LoVo (cell line): ENCODE results near the gene MC5R.

Source experiments
- DNase-seq: peaks from one replicate; pipeline ENCODE4 v3.0.0-alpha.2; 2016; ENCODE audit warnings: low spot score

The MC5R gene

DNA sequence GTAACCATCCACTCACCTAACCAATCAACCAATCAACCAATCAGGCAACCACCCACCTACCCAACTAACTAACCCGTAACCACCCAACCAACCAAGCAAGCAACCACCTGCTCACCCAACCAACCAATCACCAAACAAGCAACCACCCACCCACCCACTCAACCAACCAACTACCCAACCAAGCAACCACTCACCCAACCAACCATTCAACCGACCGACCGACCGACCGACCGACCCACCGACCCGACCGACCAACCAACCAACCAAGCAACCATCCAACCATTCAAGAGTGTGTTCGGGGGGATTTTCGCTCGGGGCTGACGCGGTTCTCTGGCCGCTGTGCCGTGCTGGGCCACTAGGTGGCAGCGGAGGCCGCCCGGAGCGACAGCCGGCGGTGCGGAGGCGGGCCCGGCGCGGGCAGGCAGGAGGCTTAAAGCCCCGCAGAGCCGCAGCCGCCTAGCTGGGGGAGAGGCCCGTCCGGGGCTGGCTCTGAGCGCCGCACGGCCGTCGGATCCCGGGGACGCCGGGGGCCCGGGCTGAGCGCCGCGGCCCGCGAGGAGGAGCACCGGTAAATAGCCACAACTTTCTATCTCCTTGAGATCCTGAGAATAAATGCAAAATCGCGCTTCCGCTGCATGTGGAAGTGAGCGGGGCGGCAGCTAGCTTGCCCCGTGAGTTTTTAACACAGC lies at the start of gene MC5R:
Gene MC5R (plus strand): TSS at position 443 of the 689 bp plus-strand sequence. CDS start 1,617 bp downstream, outside the sequence.
- peak; percentile 70 for DNase-seq

DNA sequence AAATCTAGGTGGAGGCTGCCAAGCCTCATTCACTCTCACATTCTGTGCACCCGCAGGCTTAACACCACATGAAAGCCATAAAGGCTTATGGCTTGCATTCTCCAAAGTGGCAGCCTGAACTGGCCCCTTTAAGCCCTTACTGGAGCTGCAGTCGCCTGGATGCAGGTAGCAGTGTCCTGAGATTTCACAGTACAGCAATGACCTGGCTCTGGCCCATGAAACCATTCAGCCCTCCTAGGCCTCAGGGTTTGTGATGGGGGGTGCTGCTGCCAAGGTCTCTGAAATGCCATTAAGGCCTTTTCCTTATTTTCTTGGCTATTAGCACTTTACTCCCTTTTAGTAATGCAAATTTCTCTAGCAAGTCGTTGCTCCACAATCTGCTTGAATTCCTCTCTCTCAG lies 48.9 kb upstream of the MC5R start:
- DNase-seq = no peak

DNA sequence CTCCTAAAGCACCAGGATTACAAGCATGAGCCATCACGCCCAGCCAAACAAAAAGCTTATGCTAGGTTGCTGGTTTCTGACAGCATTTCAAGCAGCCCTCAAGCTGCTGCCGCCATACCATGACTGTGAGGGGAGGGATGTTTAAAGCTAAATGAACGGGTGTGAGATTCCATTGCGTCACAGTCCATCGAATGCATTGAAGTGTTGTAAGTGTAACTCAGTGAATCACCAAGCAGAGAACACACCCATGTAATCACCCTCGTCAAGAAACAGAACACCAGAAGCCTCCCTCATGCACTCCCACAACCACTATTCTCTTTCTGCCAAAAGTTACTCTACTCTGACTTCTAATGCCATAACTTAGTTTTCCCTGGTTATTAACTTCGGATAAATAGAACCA lies 32.8 kb upstream of the MC5R start:
- DNase-seq = no peak

DNA sequence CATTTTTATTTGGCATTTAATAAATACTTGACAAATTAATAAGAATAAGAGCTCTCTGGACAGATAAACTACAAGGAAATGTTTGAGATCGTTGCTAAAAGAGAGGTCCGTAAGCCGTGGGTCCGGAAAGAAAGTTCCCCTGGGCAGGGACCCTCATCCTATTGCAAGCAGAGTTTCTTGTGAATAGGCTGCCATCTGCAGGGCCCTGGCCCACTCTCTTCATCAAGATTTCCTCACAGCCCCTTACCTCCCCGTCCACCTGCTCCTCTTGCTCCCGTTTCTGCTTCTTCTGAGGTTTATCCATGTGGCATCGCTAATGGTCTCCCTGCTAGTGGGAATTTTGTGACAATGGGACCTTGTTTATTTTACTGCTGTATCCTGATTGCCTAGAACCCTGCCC lies 30.1 kb upstream of the MC5R start:
- DNase-seq = no peak

DNA sequence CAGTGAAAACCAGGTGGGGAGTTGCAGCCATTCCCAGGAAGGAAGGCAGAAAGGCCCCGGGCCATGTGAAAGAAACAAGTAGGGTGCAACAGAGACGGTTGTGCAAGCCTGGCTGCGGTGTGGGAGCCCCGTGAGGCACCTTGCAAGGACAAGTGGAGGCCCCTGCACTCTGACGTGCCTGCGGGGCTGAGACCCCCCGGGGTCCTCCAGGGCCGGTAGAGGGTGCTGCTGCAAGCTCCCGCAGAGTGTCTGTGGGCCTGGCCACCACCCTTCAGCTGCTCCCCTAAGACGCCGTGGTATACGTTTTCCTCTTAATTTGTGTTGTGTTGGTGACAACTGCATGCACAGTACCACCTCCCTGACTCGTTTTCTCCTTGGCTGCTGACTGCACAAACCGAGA lies 27.4 kb upstream of the MC5R start:
- no peak for DNase-seq

DNA sequence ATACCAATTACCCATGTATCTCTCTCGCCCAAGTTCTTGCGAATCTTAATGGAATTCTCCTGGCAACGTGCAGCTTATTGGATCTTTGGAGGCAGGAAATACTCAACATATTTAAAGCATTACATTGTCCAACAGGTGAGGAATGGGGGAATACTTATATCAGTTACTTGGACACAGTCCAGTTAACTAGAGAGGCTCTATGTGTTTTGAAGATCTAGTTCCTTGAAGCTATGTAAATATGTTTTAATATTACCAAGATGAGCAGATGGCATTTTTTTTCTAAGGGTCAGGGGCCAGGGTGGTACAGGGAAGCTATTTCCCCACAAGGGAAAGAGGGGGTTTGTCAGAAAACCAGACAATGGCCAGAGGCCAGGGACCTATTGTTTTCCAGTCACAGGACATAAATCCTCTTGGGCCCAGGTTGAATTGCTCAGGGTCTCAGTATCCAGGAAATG lies 26.8 kb upstream of the MC5R start:
- peak; percentile 32 for DNase-seq

DNA sequence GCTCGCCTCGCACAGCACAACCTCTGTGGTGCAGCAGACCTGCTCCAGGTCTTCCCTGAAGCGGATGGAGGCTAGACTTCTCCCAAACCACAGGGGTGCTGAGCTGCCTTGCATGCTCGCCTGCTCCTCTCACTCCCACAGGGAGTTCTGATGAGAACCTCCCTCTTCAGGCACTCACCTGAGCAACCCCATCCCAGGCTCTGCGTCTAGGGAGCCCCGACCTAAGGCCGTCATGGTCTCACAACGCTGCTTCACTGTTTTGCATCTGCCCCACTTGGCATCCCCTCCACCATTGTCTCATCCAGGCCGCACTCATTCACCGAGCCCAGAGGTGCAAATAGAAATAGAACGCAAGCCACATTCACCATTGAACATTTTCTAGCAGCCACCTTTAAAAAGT lies 24.6 kb upstream of the MC5R start:
- DNase-seq = no peak

DNA sequence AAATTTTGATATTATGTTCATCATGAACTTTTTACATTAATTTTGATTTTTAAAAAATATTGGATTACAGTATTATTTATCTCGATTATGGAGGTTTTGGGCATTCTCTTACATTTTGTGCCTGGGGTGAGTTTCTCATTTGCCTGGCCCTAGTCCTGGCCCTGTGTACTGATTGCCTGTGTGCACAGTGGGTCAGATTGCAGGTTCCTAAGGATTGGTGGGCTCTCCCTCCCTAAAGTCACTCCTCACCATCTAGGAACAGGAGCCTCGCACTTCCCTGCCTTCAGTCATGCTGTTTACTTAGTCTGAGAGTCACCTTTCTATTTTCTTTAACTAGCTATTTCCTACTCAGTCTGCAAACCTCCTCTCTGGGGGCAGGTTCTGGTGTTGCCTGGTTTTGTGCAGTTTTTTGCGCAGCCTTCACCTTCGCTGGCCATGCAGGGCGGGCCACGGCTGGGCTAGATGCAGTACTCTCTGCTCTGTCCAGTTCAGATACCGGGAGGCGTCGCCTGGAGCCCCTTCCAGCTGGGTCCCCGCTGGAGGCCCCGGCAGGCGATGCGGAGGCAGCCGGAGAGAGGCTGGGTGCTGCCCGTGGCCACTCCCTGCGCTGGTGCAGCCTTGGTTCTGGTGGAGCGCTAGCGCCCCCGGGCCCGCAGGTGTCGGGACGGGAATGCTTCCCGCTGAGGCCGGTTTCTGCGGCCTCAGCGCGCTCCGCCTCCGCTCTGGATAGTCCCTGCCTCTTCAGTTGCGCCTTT lies 23.3 kb upstream of the MC5R start:
- DNase-seq = peak; percentile 44

DNA sequence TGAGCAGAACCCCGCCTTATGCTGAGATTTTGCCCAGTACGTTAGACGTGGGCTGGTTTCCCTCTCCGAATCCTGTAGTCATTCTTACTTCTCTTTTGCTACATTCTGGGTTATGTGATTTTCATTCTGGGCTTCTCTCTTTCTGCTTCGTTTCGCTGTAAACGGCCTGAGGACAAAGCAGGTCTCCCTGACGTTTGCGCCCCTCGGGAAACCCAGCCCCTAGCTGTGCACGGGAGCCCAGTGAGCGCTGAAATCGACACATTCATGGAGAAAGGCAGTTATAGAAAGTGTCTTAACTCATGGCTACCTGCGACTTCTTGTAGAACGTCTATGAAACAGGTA lies 22.7 kb upstream of the MC5R start:
- no peak for DNase-seq

DNA sequence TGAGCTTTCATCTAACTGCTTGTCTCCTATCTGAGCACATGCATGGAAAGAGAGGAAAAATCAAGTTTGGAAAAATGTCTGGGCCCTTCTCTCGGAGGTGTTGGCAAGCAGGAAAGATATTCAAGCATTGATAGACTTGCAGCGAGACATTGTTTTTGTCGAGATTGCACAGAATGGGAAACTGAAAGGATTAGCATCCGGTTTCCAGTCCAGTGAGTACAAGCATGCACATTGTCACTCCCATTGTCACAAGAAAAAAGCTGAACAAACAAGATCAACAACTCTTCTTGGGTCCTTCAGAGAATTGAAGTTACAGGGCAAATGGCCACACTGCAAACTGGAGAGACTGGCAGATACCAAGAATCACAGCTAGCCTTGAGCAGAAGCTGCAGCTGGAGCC lies 19.6 kb upstream of the MC5R start:
- no peak for DNase-seq

DNA sequence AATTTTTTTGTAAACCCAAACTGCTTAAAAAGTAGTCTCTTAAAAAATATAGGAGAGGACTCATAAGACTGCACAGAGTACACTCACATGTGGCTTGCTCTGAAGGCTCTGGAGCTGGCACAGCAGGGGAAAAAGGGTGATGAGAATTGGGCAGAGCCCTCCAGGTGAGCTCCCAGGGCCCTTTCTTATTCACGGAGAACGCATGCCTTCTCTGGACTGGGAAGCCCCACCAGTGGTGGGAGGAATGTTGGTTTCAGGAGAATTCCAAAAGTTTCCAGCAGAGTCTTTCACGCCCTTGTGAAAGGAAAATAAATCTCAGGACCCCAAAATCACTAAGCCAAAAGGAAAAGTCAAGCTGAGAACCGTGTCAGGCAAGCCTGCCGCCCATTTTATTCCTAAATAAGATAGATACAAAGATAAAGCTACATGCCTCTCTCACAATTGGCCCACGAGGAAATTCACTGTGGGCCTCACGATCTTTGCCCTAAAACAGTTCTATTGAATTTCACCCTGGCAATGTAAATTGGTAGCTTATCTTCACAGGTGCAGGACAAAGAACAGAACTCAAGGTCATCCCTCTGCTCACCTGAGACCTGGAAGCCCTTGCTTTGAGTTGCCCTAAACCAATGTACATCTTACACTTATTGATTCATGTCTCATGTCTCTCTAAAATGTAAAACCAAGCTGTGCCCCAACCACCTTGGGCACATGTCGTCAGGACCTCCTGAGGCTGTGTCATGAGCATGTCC lies 15.5 kb upstream of the MC5R start:
- DNase-seq = no peak

DNA sequence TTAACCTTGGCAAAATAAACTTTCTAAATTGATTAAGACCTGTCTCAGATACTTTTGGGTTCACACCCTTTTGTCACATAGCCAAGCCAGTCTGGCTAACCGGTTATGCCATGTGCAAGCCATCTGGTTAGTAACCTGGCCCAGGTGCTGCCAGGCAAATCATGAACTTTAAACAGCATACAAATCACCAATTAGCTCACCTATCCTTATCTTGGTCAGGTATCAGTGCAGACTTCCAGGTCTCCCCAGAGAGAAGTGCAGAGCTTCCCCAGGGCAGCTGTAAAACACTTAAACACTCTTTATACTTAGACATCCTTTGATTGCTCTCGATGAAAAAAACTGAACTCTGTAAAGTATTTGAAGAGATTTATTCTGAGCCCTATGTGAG lies 14.9 kb upstream of the MC5R start:
- DNase-seq = no peak

DNA sequence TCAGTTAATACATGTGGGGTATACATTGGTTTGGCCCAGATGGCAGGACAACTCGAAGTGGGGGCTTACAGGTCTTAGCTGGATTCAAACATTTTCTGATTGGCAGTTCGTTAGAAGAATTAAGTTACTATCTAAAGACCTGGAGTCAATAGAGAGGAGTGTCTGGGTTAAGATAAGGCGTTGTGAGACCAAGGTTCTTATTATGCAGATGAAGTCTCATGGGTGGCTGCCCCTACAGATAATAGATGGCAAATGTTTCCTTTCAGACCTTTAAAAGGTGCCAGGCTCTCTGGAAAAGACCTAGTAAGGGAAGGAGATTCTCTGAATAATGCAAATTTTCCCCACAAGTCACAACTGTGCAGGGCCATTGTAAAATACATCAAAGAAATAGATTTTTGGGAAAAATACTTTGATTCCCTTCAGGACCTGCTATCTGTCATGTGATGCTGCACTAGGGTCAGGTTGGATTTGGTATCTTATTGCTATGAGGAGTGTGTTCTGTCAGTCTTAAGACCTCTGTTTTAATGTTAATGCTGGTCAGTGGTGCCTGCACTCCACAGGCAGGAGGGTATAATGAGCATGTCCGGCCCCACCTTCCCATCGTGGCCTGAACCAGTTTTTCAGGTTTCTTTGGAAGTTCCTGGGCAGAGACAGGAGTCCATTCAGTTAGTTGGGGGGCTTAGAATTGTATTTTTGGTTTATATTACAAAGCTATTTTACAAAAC lies 14.3 kb upstream of the MC5R start:
- no peak for DNase-seq

DNA sequence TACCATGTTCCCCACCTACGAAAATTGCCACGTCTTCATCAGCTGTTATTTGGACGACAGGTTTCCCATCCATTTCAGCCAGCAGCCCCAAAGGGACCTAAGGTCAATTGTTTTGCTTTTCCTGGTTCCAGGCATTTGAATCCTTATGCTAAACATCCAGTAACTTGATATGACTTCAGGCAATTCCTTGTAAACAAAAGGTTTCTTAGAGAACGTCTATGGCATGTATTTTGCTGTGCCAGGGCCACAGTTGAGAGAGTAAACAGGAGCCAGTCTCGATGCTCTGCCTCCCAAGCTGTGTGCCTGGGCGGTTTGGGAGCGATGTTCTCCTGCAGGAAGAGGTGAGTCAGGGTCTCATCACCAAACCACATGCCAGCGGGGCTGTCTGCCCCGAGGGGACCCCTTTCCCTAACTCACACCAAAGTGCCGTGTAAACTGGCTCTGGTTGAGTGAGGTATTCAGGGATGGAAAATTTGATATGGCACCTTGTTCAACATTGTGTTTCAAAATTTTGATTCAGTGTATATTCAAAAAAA lies 12.9 kb upstream of the MC5R start:
- DNase-seq = no peak

DNA sequence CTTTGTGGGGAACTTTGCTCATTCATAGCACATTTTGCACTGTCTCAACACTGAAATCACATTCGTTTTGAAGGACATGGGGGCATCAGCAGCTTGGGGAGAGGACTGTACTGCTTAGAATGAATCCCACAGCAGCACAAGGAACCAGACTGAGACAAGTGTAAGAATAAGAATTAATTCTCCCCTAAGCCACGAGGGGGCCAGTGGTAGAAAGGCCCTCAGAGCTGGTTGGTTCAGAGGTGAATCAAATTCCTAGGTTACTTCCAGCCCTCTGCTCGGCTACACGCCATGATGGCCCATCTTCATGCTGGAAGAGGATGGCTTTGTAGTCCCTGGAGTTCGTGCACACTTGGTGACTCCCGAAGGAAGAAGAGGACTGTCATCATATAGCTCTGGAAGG lies 12.0 kb upstream of the MC5R start:
- DNase-seq = no peak

DNA sequence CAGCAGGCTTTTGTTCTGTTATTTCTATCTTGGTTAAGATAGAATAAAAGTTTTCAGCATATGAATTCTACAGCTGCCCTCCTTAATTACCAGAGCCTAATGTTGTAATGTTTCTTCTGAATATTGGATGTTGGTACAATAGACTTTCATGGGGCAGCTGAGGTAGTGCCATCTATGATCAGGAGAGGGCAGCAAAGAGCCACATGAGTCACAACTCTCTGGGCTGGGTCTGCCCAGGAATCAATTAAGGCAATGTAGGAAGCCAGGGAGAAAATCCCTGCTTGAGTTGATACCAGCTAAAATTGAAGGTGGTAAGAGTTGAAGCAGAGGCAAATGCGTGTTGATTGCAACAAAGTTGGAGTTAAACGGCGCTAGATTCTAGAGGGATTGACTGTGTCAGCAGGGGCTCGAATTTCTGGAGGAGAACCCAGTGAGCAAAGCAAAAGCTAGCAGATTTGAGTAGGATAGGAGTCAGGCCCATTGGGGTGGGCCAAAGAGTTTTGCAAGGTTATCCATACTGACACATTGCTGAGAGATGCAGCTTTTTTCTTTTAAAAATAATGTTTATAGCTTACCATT lies 10.6 kb upstream of the MC5R start:
- DNase-seq = peak; percentile 60

DNA sequence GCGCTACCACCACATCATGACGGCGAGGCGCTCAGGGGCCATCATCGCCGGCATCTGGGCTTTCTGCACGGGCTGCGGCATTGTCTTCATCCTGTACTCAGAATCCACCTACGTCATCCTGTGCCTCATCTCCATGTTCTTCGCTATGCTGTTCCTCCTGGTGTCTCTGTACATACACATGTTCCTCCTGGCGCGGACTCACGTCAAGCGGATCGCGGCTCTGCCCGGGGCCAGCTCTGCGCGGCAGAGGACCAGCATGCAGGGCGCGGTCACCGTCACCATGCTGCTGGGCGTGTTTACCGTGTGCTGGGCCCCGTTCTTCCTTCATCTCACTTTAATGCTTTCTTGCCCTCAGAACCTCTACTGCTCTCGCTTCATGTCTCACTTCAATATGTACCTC lies 2.3 kb downstream of the MC5R start:
- DNase-seq = no peak

DNA sequence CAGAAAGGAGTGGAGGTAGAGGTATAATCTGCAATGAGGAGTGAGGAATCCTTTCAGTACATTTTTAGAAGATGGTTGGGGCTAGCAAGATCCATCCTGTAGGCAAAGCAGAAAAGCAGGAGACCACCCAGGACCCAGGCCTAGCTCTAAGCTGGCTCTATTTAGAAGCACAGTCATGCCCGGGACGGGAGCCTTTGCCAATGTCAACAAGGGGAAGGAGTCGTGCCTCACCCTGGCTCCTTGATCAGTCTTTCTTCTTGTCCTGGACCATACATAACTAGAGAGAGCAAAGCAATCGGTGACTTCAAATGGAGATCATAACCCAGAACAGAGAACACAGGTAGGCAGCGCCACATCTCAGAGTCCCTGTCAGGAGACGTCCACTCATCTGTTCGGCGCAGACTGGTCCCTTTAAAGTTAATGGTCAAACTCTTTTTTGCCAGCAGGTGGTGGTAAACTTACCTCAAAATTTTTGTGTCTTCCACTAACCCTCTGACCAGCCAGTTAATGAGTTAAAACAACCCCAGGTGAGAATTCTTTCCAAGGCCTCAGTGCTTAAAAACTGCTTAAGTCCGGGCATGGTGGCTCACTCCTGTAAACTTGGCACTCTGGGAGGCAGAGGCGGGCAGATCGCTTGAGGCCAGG lies 8.0 kb downstream of the MC5R start:
- no peak for DNase-seq

DNA sequence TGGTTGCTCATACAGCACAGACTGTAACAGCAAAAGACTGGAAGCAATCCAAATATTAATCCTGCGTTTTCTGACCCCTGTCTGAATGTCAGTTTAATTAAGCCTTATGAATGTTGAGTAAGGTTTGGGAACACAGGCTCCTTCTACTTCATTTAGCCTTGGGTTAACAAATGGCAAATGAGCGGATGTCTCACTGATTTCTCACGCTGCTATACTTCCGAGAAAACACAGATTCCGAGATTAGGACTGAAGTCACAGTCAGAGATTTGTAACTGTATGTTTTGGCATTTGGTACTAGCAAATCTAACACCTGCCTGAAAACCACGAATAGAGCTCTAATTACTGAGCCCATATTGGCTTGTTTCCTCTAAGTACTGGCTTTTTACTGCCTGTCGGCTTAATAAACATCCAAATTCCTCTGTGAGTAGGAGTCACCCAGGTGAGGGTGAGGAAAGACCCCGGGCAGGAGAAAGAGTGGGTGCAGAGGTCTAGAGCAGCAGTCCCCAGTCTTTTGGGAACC lies 10.6 kb downstream of the MC5R start:
- DNase-seq = no peak

DNA sequence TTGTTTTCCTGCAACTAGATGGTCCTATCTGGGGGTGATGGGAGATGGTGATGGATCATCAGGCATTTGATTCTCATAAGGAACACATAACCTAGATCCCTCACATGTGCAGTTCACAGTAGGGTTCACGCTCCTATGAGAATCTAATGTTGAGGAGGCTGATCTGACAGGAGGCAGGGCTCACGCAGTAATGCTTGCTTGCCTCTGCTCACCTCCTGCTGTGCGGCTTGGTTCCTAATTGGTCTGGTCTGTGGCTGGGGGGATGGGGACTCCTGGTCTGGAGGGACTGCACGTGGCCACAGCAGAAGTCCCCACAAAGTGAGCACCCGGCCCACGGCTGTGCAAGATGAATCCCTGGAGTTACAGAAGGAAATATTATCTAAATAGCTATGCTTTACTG lies 11.3 kb downstream of the MC5R start:
- DNase-seq = no peak

DNA sequence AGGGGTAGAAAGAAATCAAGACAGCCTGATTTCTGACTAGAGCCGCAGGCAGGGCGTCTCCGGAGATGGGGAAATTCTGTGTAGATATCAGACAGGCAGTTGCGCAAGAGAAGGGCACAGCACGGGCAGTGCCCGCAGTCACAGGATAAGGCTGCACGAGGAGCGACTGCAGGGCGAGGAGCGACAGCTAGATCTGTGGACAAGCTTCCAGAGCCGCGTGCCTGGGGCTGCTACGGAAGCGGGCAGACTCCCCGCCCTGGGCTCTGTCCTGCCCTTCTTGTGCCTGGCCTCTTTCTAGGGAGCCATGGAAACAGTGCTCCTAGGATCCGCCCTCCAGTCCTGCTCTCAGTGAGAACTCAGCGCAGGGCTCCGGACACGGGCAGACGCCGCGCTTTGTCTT lies 12.6 kb downstream of the MC5R start:
- DNase-seq = no peak
